Thoracic aorta (tissue), 2 donors: ENCODE measurements around the gene WBP2. TPM values are rescaled to one million over a fixed set of nuclear protein-coding genes. Genes with fewer than 3 reads are reported as not detected.

Source experiments
- ATAC-seq: fragments of 150-250 bp; one replicate; pipeline ENCODE4 v1.8.0; 2017; ENCODE audit warnings: low read depth; ENCODE audit not compliant: insufficient number of reproducible peaks, low FRiP score
- DNase-seq: peaks from one replicate; pipeline ENCODE4 v3.0.0-alpha.2; 2020; ENCODE audit warnings: low spot score
- H3K27ac ChIP-seq, 2 donors: fragments of 200-600 bp; sonication (generic); 1 replicate in 1 of 2; 2 replicates in 1 of 2; pipeline ENCODE4 v1.5.1; 2016; ENCODE audit warnings: mild to moderate bottlenecking in 2 of 2, moderate library complexity in 2 of 2
- H3K27me3 ChIP-seq: fragments of 200-600 bp; sonication (generic); replicated peaks from 2 replicates; pipeline ENCODE4 v1.6.0; 2016; ENCODE audit warnings: mild to moderate bottlenecking; ENCODE audit not compliant: insufficient read depth
- H3K36me3 ChIP-seq: fragments of 200-600 bp; sonication (generic); one replicate; pipeline ENCODE4 v1.5.1; 2016
- H3K4me1 ChIP-seq, 2 donors: fragments of 200-600 bp; sonication (generic); 1 replicate in 1 of 2; 2 replicates in 1 of 2; pipeline versions ENCODE4 v1.5.1 to v1.6.0; 2016; ENCODE audit warnings: low read depth in 2 of 2, mild to moderate bottlenecking in 1 of 2; ENCODE audit not compliant: control insufficient read depth in 1 of 2
- H3K4me3 ChIP-seq: fragments of 200-600 bp; sonication (generic); 2 replicates; pipeline ENCODE4 v1.5.1; 2016; ENCODE audit warnings: mild to moderate bottlenecking
- H3K9me3 ChIP-seq: fragments of 200-600 bp; sonication (generic); 2 replicates; pipeline ENCODE4 v1.5.1; 2016
- CTCF ChIP-seq: fragments of 200-600 bp; sonication (generic); IDR thresholded peaks from one replicate; pipeline ENCODE4 v1.5.1; 2019; ENCODE audit warnings: antibody characterized with exemption
- total RNA-seq, 2 donors: library from RNA; depleted of rRNA; stranded (reverse); fragments of >200 nt; gene quantifications; one replicate each; pipeline versions ENCODE4 v1.1.0 to v1.2.3, GENCODE V29; 2016

Gene WBP2
- total RNA-seq, 2 donors from 2014 or later, result 55.8 to 83.1 TPM

- no peaks in the 10 kb centered on the region for H3K27me3 ChIP-seq
- ATAC-seq (no peak), DNase-seq (no peak)
- H3K27ac ChIP-seq, result no peak overlapping the region
- no peak overlapping the region for H3K4me3 ChIP-seq
- H3K4me1 ChIP-seq, result peaks cover 16 to 25% of the 10 kb centered on the region in 2 donors
- H3K36me3 ChIP-seq, result no peaks in the 10 kb centered on the region
- no peaks in the 10 kb centered on the region for H3K9me3 ChIP-seq
- no peak for TF ChIP-seq CTCF
Observed at GRCh38 chr17:75880266-75880665, 25.1 kb upstream of the WBP2 start.

GRCh38 chr17:75878174-75878998, 23.3 kb upstream of the WBP2 start, which contains the start of gene TRIM47:
Gene TRIM47, minus strand, starts transcription at chr17:75878581. Its CDS starts 33 bp downstream, at chr17:75878548.
- Histone ChIP-seq H3K9me3 (no peaks in the 10 kb centered on the region), H3K27ac (peak within 1 kb of the TSS; percentile 93 to 99), H3K4me3 (peak within 1 kb of the TSS; percentile 78), H3K36me3 (peaks cover 7% of the 10 kb centered on the region), H3K4me1 (peaks cover 35 to 44% of the 10 kb centered on the region in 2 donors), H3K27me3 (no peaks in the 10 kb centered on the region)
- ATAC-seq (no peak), DNase-seq (no peak)
- peak; percentile 33 for TF ChIP-seq CTCF

DNA sequence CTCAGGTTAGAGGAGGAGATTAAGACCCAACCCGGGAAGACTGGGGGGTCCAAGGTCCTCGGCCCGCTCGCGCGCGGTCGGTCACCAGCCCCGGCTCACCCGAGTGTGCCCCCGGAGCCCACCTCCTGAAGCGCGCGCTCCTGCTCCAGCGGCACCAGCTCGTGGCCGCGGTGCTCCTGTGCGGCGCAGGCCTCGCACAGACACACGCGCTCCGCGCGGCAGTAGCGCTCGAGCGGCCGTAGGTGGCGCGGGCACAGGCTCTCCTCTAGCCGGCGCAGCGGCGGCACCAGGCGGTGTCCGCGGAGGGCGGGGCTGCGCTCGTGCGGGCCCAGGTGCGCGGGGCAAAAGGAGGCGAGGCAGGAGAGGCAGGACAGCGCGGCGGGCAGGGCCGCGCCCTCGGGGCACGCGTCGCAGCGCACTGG, 22.6 kb upstream of the WBP2 start:
- Histone ChIP-seq H3K4me3 (peak overlapping the region; percentile 78), H3K4me1 (peaks cover 40 to 50% of the 10 kb centered on the region in 2 donors), H3K36me3 (peaks cover 7% of the 10 kb centered on the region), H3K27ac (peak overlapping the region; percentile 93 to 99), H3K27me3 (no peaks in the 10 kb centered on the region), H3K9me3 (no peaks in the 10 kb centered on the region)
- DNase-seq, result no peak
- peak; percentile 47 for TF ChIP-seq CTCF
- ATAC-seq, result peak; percentile 34

DNA sequence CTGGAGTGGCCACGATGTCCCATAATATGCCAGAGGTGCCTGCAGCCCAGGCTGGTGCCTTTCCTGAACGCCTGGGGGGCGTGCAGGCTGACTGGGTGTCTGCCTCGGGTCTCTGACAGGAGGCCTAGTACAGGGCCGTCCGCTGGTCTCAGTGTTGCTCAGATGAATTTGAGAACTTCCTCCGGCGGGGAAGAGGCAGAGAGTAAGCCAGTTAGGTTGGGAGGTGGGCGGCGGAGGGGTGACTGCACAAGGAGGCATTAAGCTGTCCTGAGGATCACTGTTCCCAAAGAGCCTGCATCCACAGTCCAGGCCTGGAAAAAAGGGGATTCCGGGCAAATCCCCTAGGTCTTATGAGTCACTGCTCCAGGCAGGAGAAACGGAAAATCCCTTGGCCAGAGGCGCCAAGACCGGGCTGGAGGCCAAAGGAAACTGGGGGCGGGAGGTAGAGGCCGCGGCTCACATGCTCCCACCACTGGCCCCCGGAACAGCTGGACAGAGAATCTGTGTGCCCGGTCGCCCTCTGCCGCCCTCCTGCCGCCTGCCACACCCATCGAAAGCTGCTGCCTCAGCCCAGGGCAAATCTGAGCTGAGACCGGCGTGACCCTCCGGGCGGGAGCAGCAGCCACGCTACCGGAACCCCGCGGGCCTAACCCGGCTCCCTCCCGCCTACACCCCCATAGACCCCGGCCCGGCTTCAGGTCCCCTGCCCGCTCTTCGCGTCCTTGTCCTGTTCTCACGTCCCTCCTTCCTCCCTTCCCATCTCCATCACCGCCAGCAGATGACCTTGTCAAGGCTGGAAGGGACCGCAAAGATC, 22.0 kb upstream of the WBP2 start:
- H3K27me3 ChIP-seq, result no peaks in the 10 kb centered on the region
- peak overlapping the region; percentile 99 for H3K27ac ChIP-seq
- H3K4me3 ChIP-seq, result peak overlapping the region; percentile 78
- ATAC-seq (peak; percentile 73), DNase-seq (peak; percentile 93)
- H3K9me3 ChIP-seq, result no peaks in the 10 kb centered on the region
- peaks cover 7% of the 10 kb centered on the region for H3K36me3 ChIP-seq
- TF ChIP-seq CTCF, result no peak
- peaks cover 44 to 56% of the 10 kb centered on the region in 2 donors for H3K4me1 ChIP-seq
